Fibroblast of lung (primary cell): ENCODE measurements around the gene DDI1. TPM values are rescaled to one million over a fixed set of nuclear protein-coding genes. Genes with fewer than 3 reads are reported as not detected.

Experiments used
- DNase-seq, 2 donors: peaks; one replicate each; pipeline versions ENCODE4 v3.0.0 to v3.0.0-alpha.2; 2010; ENCODE audit warnings: low read depth in 2 of 2
- H2AFZ ChIP-seq: 2 replicates; pipeline ENCODE4 v1.5.1; 2012; ENCODE audit warnings: low read length, control low read depth, inconsistent platforms
- H3K27ac ChIP-seq: 2 replicates; pipeline ENCODE4 v1.5.1; 2011; ENCODE audit warnings: low read length, control low read depth; ENCODE audit not compliant: insufficient read depth
- H3K27me3 ChIP-seq: 2 replicates; pipeline ENCODE4 v1.5.1; 2011; ENCODE audit warnings: mild to moderate bottlenecking, low read length; ENCODE audit not compliant: control insufficient read depth, insufficient read depth
- H3K36me3 ChIP-seq: 2 replicates; pipeline ENCODE4 v1.5.1; 2011; ENCODE audit warnings: low read length; ENCODE audit not compliant: control insufficient read depth, insufficient read depth
- H3K4me1 ChIP-seq: 2 replicates; pipeline ENCODE4 v1.5.1; 2011; ENCODE audit warnings: low read length; ENCODE audit not compliant: control insufficient read depth, insufficient read depth; ENCODE audit errors: extremely low read depth
- H3K4me2 ChIP-seq: 2 replicates; pipeline ENCODE4 v1.5.1; 2011; ENCODE audit warnings: low read length, control low read depth; ENCODE audit not compliant: insufficient read depth; ENCODE audit errors: extremely low read depth
- H3K4me3 ChIP-seq, 4 experiments: fragments of 200-600 bp in 1 of 4; sonication (generic) in 1 of 4; replicated peaks in 1 of 4; 2 replicates each; pipeline ENCODE4 v1.5.1; 2011 to 2016; ENCODE audit warnings: low read length in 4 of 4, low read depth in 3 of 4, mild to moderate bottlenecking in 3 of 4, control low read depth in 2 of 4, inconsistent platforms in 1 of 4, mixed read lengths in 1 of 4; ENCODE audit not compliant: insufficient read depth in 1 of 4; ENCODE audit errors: control extremely low read depth in 1 of 4
- H3K79me2 ChIP-seq: 2 replicates; pipeline ENCODE4 v1.5.1; 2012; ENCODE audit warnings: mild to moderate bottlenecking, low read length, inconsistent platforms; ENCODE audit not compliant: control insufficient read depth, insufficient read depth
- H3K9ac ChIP-seq: 2 replicates; pipeline ENCODE4 v1.5.1; 2011; ENCODE audit warnings: mild to moderate bottlenecking, low read length, control low read depth; ENCODE audit not compliant: insufficient read depth
- H3K9me3 ChIP-seq: 2 replicates; pipeline ENCODE4 v1.5.1; 2012; ENCODE audit warnings: low read depth, low read length; ENCODE audit not compliant: control insufficient read depth, insufficient read depth
- H4K20me1 ChIP-seq: 2 replicates; pipeline ENCODE4 v1.5.1; 2011; ENCODE audit warnings: low read length; ENCODE audit not compliant: control insufficient read depth, insufficient read depth; ENCODE audit errors: extremely low read depth
- CTCF ChIP-seq, 2 donors: IDR thresholded peaks in 1 of 2; conservative IDR thresholded peaks in 1 of 2; 1 replicate in 1 of 2; 2 replicates in 1 of 2; pipeline ENCODE4 v1.5.1; 2011 to 2012; ENCODE audit warnings: low read length in 2 of 2, control low read depth in 1 of 2, inconsistent platforms in 1 of 2, low read depth in 1 of 2, mild to moderate bottlenecking in 1 of 2
- EZH2 ChIP-seq: IDR thresholded peaks from 2 replicates; pipeline ENCODE4 v1.5.1; 2012; ENCODE audit warnings: low read length, control low read depth, mild to moderate bottlenecking; ENCODE audit errors: missing control alignments
- polyA plus RNA-seq, 2 donors: library from polyadenylated mRNA; depleted of rRNA in 1 of 2; stranded (reverse) in 1 of 2; unstranded in 1 of 2; fragments of >200 nt; gene quantifications; 2 replicates each; pipeline ENCODE4 v1.2.1, GENCODE V29; 2011 to 2012; ENCODE audit warnings: missing spikeins in 1 of 2
- total RNA-seq: library from RNA; depleted of rRNA; stranded (reverse); fragments of >200 nt; gene quantifications from 2 replicates; pipeline ENCODE4 v1.2.1, GENCODE V29; 2014

DDI1 gene
- total and polyA plus RNA-seq, 2 donors (not counting 1 experiment from before 2014, with no cell fraction given): not detected

GRCh38 chr11:104000798-104001197, 35.6 kb upstream of the DDI1 start:
- Histone ChIP-seq H3K79me2 (no peaks in the 10 kb centered on the region), H3K36me3 (no peaks in the 10 kb centered on the region), H3K27me3 (no peaks in the 10 kb centered on the region), H3K9ac (no peak overlapping the region), H4K20me1 (no peaks in the 10 kb centered on the region), H3K4me1 (peaks cover 2% of the 10 kb centered on the region), H3K4me2 (no peak overlapping the region), H3K4me3 (no peak overlapping the region), H3K27ac (no peak overlapping the region), H3K9me3 (no peaks in the 10 kb centered on the region), H2AFZ (no peak overlapping the region)
- DNase-seq: peak; percentile 55 to 81
- TF ChIP-seq EZH2 (no peak), CTCF (conservative IDR thresholded peaks at IDR 0.05 in 1 of 2, IDR thresholded peaks at IDR 0.05 in 1 of 2; ENCODE audit: low read depth in 1 of 2, low read length in 2 of 2) (no peak)

GRCh38 chr11:104001561-104002056, 34.8 kb upstream of the DDI1 start:
- Histone ChIP-seq H3K9ac (no peak overlapping the region), H3K4me1 (peaks cover 2% of the 10 kb centered on the region), H3K4me3 (no peak overlapping the region), H3K27ac (no peak overlapping the region), H3K9me3 (no peaks in the 10 kb centered on the region), H3K36me3 (no peaks in the 10 kb centered on the region), H3K4me2 (no peak overlapping the region), H3K27me3 (no peaks in the 10 kb centered on the region), H4K20me1 (no peaks in the 10 kb centered on the region), H2AFZ (no peak overlapping the region), H3K79me2 (no peaks in the 10 kb centered on the region)
- TF ChIP-seq EZH2 (no peak), CTCF (conservative IDR thresholded peaks at IDR 0.05 in 1 of 2, IDR thresholded peaks at IDR 0.05 in 1 of 2; ENCODE audit: low read depth in 1 of 2, low read length in 2 of 2) (no peak)
- peak; percentile 50 to 58 for DNase-seq

- TF ChIP-seq CTCF (conservative IDR thresholded peaks at IDR 0.05 in 1 of 2, IDR thresholded peaks at IDR 0.05 in 1 of 2; ENCODE audit: low read depth in 1 of 2, low read length in 2 of 2) (no peak), EZH2 (no peak)
- H3K79me2 ChIP-seq: no peaks in the 10 kb centered on the region
- no peak overlapping the region for H3K4me3 ChIP-seq
- no peaks in the 10 kb centered on the region for H3K36me3 ChIP-seq
- H3K4me1 ChIP-seq: peaks cover 2% of the 10 kb centered on the region
- no peak overlapping the region for H3K4me2 ChIP-seq
- H3K9ac ChIP-seq: no peak overlapping the region
- no peak overlapping the region for H2AFZ ChIP-seq
- no peaks in the 10 kb centered on the region for H4K20me1 ChIP-seq
- peak; percentile 19 to 85 for DNase-seq
- no peak overlapping the region for H3K27ac ChIP-seq
- H3K9me3 ChIP-seq: no peaks in the 10 kb centered on the region
- no peaks in the 10 kb centered on the region for H3K27me3 ChIP-seq
Observed at GRCh38 chr11:104003491-104003890, 32.9 kb upstream of the DDI1 start.
